ENCODE results near the gene BAMBI. TPM values are rescaled to one million over a fixed set of nuclear protein-coding genes. Genes with fewer than 3 reads are reported as not detected.

BAMBI gene
- polyA plus RNA-seq, 1 donor (not counting 4 experiments of a cell fraction or from before 2014, with no cell fraction given), result 2.9 TPM

- H3K4me2 ChIP-seq (ENCODE audit: control insufficient read depth, extremely low read depth, insufficient read depth, low read depth, low read length), result no peak overlapping the region
- H3K9ac ChIP-seq (ENCODE audit: control insufficient read depth, extremely low read depth, insufficient read depth, low read length), result no peak overlapping the region
- no peaks in the 10 kb centered on the region for H4K20me1 ChIP-seq (ENCODE audit: control insufficient read depth, extremely low read depth, insufficient read depth, low read length)
- no peak overlapping the region for H3K27ac ChIP-seq (ENCODE audit: control insufficient read depth, insufficient read depth, low read length)
- H3K36me3 ChIP-seq (ENCODE audit: control insufficient read depth in 2 of 2, extremely low read depth in 1 of 2, insufficient read depth in 2 of 2, low read length in 2 of 2), result no peaks in the 10 kb centered on the region
- H3K4me1 ChIP-seq (ENCODE audit: control insufficient read depth, extremely low read depth, insufficient read depth, low read length), result no peaks in the 10 kb centered on the region
- H3K9me3 ChIP-seq (ENCODE audit: control insufficient read depth, low read depth, low read length), result no peaks in the 10 kb centered on the region
- DNase-seq (ENCODE audit: low read depth, low spot score), result no peak
- no peaks in the 10 kb centered on the region for H3K9me1 ChIP-seq (ENCODE audit: control insufficient read depth, extremely low read depth, insufficient read depth, low read length)
- H3K4me3 ChIP-seq (ENCODE audit: control insufficient read depth in 2 of 3, extremely low read depth in 1 of 3, insufficient read depth in 2 of 3, low read depth in 1 of 3, low read length in 3 of 3), result no peak overlapping the region
- dilution Hi-C loops (cut with MboI; ENCODE audit: extremely low pct_ligation_motif_present, low sequenced_read_pairs), result no loop called here
- FAIRE-seq, result no peak
- no peak for TF ChIP-seq EZH2 (IDR thresholded peaks at IDR 0.05; ENCODE audit: low read length)
- TF ChIP-seq, protein P1, sequence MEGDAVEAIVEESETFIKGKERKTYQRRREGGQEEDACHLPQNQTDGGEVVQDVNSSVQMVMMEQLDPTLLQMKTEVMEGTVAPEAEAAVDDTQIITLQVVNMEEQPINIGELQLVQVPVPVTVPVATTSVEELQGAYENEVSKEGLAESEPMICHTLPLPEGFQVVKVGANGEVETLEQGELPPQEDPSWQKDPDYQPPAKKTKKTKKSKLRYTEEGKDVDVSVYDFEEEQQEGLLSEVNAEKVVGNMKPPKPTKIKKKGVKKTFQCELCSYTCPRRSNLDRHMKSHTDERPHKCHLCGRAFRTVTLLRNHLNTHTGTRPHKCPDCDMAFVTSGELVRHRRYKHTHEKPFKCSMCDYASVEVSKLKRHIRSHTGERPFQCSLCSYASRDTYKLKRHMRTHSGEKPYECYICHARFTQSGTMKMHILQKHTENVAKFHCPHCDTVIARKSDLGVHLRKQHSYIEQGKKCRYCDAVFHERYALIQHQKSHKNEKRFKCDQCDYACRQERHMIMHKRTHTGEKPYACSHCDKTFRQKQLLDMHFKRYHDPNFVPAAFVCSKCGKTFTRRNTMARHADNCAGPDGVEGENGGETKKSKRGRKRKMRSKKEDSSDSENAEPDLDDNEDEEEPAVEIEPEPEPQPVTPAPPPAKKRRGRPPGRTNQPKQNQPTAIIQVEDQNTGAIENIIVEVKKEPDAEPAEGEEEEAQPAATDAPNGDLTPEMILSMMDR (optimal IDR thresholded peaks at IDR 0.05 in 1 of 3, IDR thresholded peaks at IDR 0.05 in 1 of 3, conservative IDR thresholded peaks at IDR 0.05 in 1 of 3; ENCODE audit: extremely low read depth in 1 of 3, insufficient read depth in 2 of 3, low read length in 3 of 3), result no peak
- no peaks in the 10 kb centered on the region for H3K79me2 ChIP-seq (ENCODE audit: control insufficient read depth, insufficient read depth, low read length)
- H2AFZ ChIP-seq (ENCODE audit: control insufficient read depth, low read length), result no peak overlapping the region
- H3K27me3 ChIP-seq (ENCODE audit: control insufficient read depth, extremely low read depth, insufficient read depth, low read length), result peaks cover 4% of the 10 kb centered on the region
Measured at GRCh38 chr10:28692050-28692449, 14.7 kb downstream of the BAMBI start.

DNA sequence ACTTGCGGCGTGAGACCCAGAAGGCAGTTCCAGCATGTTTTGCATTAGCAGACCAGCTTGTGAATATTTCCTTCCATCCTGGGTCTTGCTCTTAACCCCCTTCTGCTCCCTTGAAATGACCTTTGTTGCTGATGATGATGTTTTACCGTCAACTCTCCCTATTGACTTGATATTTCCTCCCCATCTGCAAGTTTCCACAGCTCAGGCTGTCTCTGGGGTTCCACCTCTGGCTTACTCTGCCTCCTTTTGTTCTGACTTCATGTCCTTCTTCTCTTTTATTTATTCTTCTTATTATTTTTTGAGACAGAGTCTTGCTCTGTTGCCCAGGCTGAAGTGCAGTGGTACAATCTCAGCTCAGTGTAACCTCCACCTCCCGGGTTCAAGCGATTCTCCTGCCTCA lies 17.2 kb downstream of the BAMBI start:
- H3K9me1 ChIP-seq (ENCODE audit: control insufficient read depth, extremely low read depth, insufficient read depth, low read length), result no peaks in the 10 kb centered on the region
- TF ChIP-seq, protein P1 (optimal IDR thresholded peaks at IDR 0.05 in 1 of 3, IDR thresholded peaks at IDR 0.05 in 1 of 3, conservative IDR thresholded peaks at IDR 0.05 in 1 of 3; ENCODE audit: extremely low read depth in 1 of 3, insufficient read depth in 2 of 3, low read length in 3 of 3), result no peak
- TF ChIP-seq EZH2 (IDR thresholded peaks at IDR 0.05; ENCODE audit: low read length), result no peak
- dilution Hi-C loops (cut with MboI; ENCODE audit: extremely low pct_ligation_motif_present, low sequenced_read_pairs), result no loop called here
- H3K9ac ChIP-seq (ENCODE audit: control insufficient read depth, extremely low read depth, insufficient read depth, low read length), result no peak overlapping the region
- H3K27ac ChIP-seq (ENCODE audit: control insufficient read depth, insufficient read depth, low read length), result no peak overlapping the region
- H3K4me1 ChIP-seq (ENCODE audit: control insufficient read depth, extremely low read depth, insufficient read depth, low read length), result no peaks in the 10 kb centered on the region
- no peaks in the 10 kb centered on the region for H3K79me2 ChIP-seq (ENCODE audit: control insufficient read depth, insufficient read depth, low read length)
- H3K9me3 ChIP-seq (ENCODE audit: control insufficient read depth, low read depth, low read length), result no peaks in the 10 kb centered on the region
- DNase-seq (ENCODE audit: low read depth, low spot score) (no peak), FAIRE-seq (no peak)
- no peak overlapping the region for H2AFZ ChIP-seq (ENCODE audit: control insufficient read depth, low read length)
- no peak overlapping the region for H3K4me3 ChIP-seq (ENCODE audit: control insufficient read depth in 2 of 3, extremely low read depth in 1 of 3, insufficient read depth in 2 of 3, low read depth in 1 of 3, low read length in 3 of 3)
- H3K36me3 ChIP-seq (ENCODE audit: control insufficient read depth in 2 of 2, extremely low read depth in 1 of 2, insufficient read depth in 2 of 2, low read length in 2 of 2), result no peaks in the 10 kb centered on the region
- H3K4me2 ChIP-seq (ENCODE audit: control insufficient read depth, extremely low read depth, insufficient read depth, low read depth, low read length), result no peak overlapping the region
- H4K20me1 ChIP-seq (ENCODE audit: control insufficient read depth, extremely low read depth, insufficient read depth, low read length), result no peaks in the 10 kb centered on the region
- peaks cover 4% of the 10 kb centered on the region for H3K27me3 ChIP-seq (ENCODE audit: control insufficient read depth, extremely low read depth, insufficient read depth, low read length)

Data from keratinocyte (primary cell).